ENCODE measurements around the gene GPR150. TPM values are rescaled to one million over a fixed set of nuclear protein-coding genes. Genes with fewer than 3 reads are reported as not detected.

The GPR150 gene
- total RNA-seq, 1 donor: 0.36 TPM

- peak; percentile 84 for DNase-seq (ENCODE audit: insufficient read length, low spot score, missing footprints)
- Histone ChIP-seq H3K27ac (ENCODE audit: low read depth, low read length) (peak overlapping the region; percentile 88), H4K20me1 (ENCODE audit: insufficient read depth, low read length) (no peaks in the 10 kb centered on the region), H3K4me2 (ENCODE audit: insufficient read depth, low read length) (peak overlapping the region; percentile 30), H3K4me1 (ENCODE audit: insufficient read depth, low read length) (peaks cover 26% of the 10 kb centered on the region), H3K4me3 (ENCODE audit: insufficient read depth, low read length) (no peak overlapping the region), H3K36me3 (ENCODE audit: insufficient read depth, low read length) (no peaks in the 10 kb centered on the region), H3K9me3 (ENCODE audit: low read depth, low read length) (no peaks in the 10 kb centered on the region), H2AFZ (ENCODE audit: low read length) (peak overlapping the region; percentile 34), H3K27me3 (ENCODE audit: insufficient read depth, low read length) (no peaks in the 10 kb centered on the region), H3K79me2 (ENCODE audit: insufficient read depth, low read length) (no peaks in the 10 kb centered on the region)
- TF ChIP-seq CTCF (IDR thresholded peaks at IDR 0.05; ENCODE audit: extremely low read depth, low read depth, low read length): no peak
Observed at GRCh38 chr5:95617057-95617456, 2.8 kb upstream of the GPR150 start.

GRCh38 chr5:95619096-95619495 lies 791 bp upstream of the GPR150 start:
- H3K4me1 ChIP-seq (ENCODE audit: insufficient read depth, low read length): peaks cover 26% of the 10 kb centered on the region
- H4K20me1 ChIP-seq (ENCODE audit: insufficient read depth, low read length): no peaks in the 10 kb centered on the region
- H3K79me2 ChIP-seq (ENCODE audit: insufficient read depth, low read length): no peaks in the 10 kb centered on the region
- no peaks in the 10 kb centered on the region for H3K27me3 ChIP-seq (ENCODE audit: insufficient read depth, low read length)
- peak; percentile 42 for DNase-seq (ENCODE audit: insufficient read length, low spot score, missing footprints)
- H3K27ac ChIP-seq (ENCODE audit: low read depth, low read length): peak overlapping the region; percentile 30
- no peaks in the 10 kb centered on the region for H3K9me3 ChIP-seq (ENCODE audit: low read depth, low read length)
- no peak overlapping the region for H2AFZ ChIP-seq (ENCODE audit: low read length)
- no peaks in the 10 kb centered on the region for H3K36me3 ChIP-seq (ENCODE audit: insufficient read depth, low read length)
- no peak overlapping the region for H3K4me3 ChIP-seq (ENCODE audit: insufficient read depth, low read length)
- H3K4me2 ChIP-seq (ENCODE audit: insufficient read depth, low read length): peak overlapping the region; percentile 94
- TF ChIP-seq CTCF (IDR thresholded peaks at IDR 0.05; ENCODE audit: extremely low read depth, low read depth, low read length): no peak

- Histone ChIP-seq H3K4me1 (ENCODE audit: insufficient read depth, low read length) (peaks cover 26% of the 10 kb centered on the region), H3K79me2 (ENCODE audit: insufficient read depth, low read length) (no peaks in the 10 kb centered on the region), H3K36me3 (ENCODE audit: insufficient read depth, low read length) (no peaks in the 10 kb centered on the region), H3K4me3 (ENCODE audit: insufficient read depth, low read length) (peak overlapping the region; percentile 74), H3K27me3 (ENCODE audit: insufficient read depth, low read length) (no peaks in the 10 kb centered on the region), H3K9me3 (ENCODE audit: low read depth, low read length) (no peaks in the 10 kb centered on the region), H4K20me1 (ENCODE audit: insufficient read depth, low read length) (no peaks in the 10 kb centered on the region), H3K4me2 (ENCODE audit: insufficient read depth, low read length) (peak overlapping the region; percentile 94), H2AFZ (ENCODE audit: low read length) (peak overlapping the region; percentile 86), H3K27ac (ENCODE audit: low read depth, low read length) (peak overlapping the region; percentile 30)
- DNase-seq (ENCODE audit: insufficient read length, low spot score, missing footprints): peak; percentile 68
- no peak for TF ChIP-seq CTCF (IDR thresholded peaks at IDR 0.05; ENCODE audit: extremely low read depth, low read depth, low read length)
Observed at GRCh38 chr5:95619514-95620029, 315 bp upstream of the GPR150 start.

GRCh38 chr5:95620870-95621838 lies 1.3 kb downstream of the GPR150 start:
- H3K79me2 ChIP-seq (ENCODE audit: insufficient read depth, low read length): no peaks in the 10 kb centered on the region
- no peaks in the 10 kb centered on the region for H3K9me3 ChIP-seq (ENCODE audit: low read depth, low read length)
- H3K27me3 ChIP-seq (ENCODE audit: insufficient read depth, low read length): no peaks in the 10 kb centered on the region
- H3K27ac ChIP-seq (ENCODE audit: low read depth, low read length): no peak overlapping the region
- H3K36me3 ChIP-seq (ENCODE audit: insufficient read depth, low read length): no peaks in the 10 kb centered on the region
- H4K20me1 ChIP-seq (ENCODE audit: insufficient read depth, low read length): no peaks in the 10 kb centered on the region
- peaks cover 25% of the 10 kb centered on the region for H3K4me1 ChIP-seq (ENCODE audit: insufficient read depth, low read length)
- H2AFZ ChIP-seq (ENCODE audit: low read length): peak overlapping the region; percentile 75
- peak overlapping the region; percentile 94 for H3K4me2 ChIP-seq (ENCODE audit: insufficient read depth, low read length)
- peak overlapping the region; percentile 74 for H3K4me3 ChIP-seq (ENCODE audit: insufficient read depth, low read length)
- no peak for TF ChIP-seq CTCF (IDR thresholded peaks at IDR 0.05; ENCODE audit: extremely low read depth, low read depth, low read length)
- peak; percentile 81 for DNase-seq (ENCODE audit: insufficient read length, low spot score, missing footprints)
